H1 (cell line): Measurements from ENCODE around the gene ROR1. TPM values are rescaled to one million over a fixed set of nuclear protein-coding genes. Genes with fewer than 3 reads are reported as not detected.

Experiments used
- CTCF ChIA-PET: fragments of 300-600 bp; sonication (Branson Sonifier 250); formaldehyde crosslinking; loops from one replicate; lab custom pipeline; 2021; ENCODE audit not compliant: partially characterized antibody; lab: Charles Lee
- POLR2A ChIA-PET: fragments of 300-600 bp; sonication (Branson Sonifier 250); formaldehyde crosslinking; loops from one replicate; lab custom pipeline; 2021; ENCODE audit warnings: inconsistent platforms; ENCODE audit not compliant: partially characterized antibody; lab: Charles Lee
- DNase-seq, 2 experiments: peaks; one replicate each; pipeline versions ENCODE4 v3.0.0 to v3.0.0-alpha.2; 2010 to 2022; ENCODE audit warnings: low spot score in 2 of 2, low read depth in 1 of 2, mixed read lengths in 1 of 2
- FAIRE-seq: peaks from 2 replicates; lab custom pipeline; 2011; peaks lifted over from hg19 to GRCh38; lab: Jason Lieb, UNC
- H2AFZ ChIP-seq: 2 replicates; pipeline ENCODE4 v1.8.1; 2012; ENCODE audit warnings: low read length, inconsistent platforms
- H2AK5ac ChIP-seq: 2 replicates; pipeline ENCODE4 v1.6.1; 2013; ENCODE audit warnings: low read depth, low read length
- H2BK120ac ChIP-seq: replicated peaks from 2 replicates; pipeline ENCODE3; 2013; ENCODE audit warnings: low read depth, low read length, inconsistent platforms
- H2BK12ac ChIP-seq: 2 replicates; pipeline ENCODE4 v1.6.1; 2013; ENCODE audit warnings: low read depth, low read length
- H2BK15ac ChIP-seq: 2 replicates; pipeline ENCODE4 v1.6.1; 2013; ENCODE audit warnings: low read length
- H2BK20ac ChIP-seq: 2 replicates; pipeline ENCODE4 v1.6.1; 2013; ENCODE audit warnings: low read length
- H2BK5ac ChIP-seq: 2 replicates; pipeline ENCODE4 v1.6.1; 2013; ENCODE audit warnings: low read depth, low read length
- H3K14ac ChIP-seq: 2 replicates; pipeline ENCODE4 v1.6.1; 2013; ENCODE audit warnings: inconsistent platforms; ENCODE audit not compliant: insufficient read length
- H3K18ac ChIP-seq: 2 replicates; pipeline ENCODE4 v1.6.1; 2013; ENCODE audit warnings: low read length; ENCODE audit errors: extremely low read depth
- H3K23ac ChIP-seq: 2 replicates; pipeline ENCODE4 v1.6.1; 2013; ENCODE audit warnings: inconsistent platforms; ENCODE audit not compliant: insufficient read length
- H3K23me2 ChIP-seq: 2 replicates; pipeline ENCODE4 v1.6.1; 2013; ENCODE audit warnings: low read depth, low read length
- H3K27ac ChIP-seq: 2 replicates; pipeline ENCODE4 v1.6.1; 2011; ENCODE audit warnings: low read depth, low read length, inconsistent platforms
- H3K27me3 ChIP-seq, 4 experiments: replicated peaks in 1 of 4; 1 replicate in 1 of 4; 2 replicates in 3 of 4; pipeline versions ENCODE4 v1.6.1 to v1.8.1; 2011 to 2013; ENCODE audit warnings: low read length in 3 of 4, mild to moderate bottlenecking in 3 of 4, inconsistent platforms in 2 of 4, mixed read lengths in 2 of 4, moderate library complexity in 1 of 4; ENCODE audit not compliant: control insufficient read depth in 3 of 4, insufficient read depth in 3 of 4; ENCODE audit errors: extremely low read depth in 1 of 4
- H3K36me3 ChIP-seq, 4 experiments: 2 replicates each; pipeline versions ENCODE4 v1.6.1 to v1.8.1; 2011 to 2013; ENCODE audit warnings: mild to moderate bottlenecking in 4 of 4, low read length in 3 of 4, moderate library complexity in 2 of 4, control low read depth in 1 of 4, inconsistent platforms in 1 of 4; ENCODE audit not compliant: insufficient read depth in 4 of 4, control insufficient read depth in 2 of 4
- H3K4ac ChIP-seq: replicated peaks from 2 replicates; pipeline ENCODE3; 2013; ENCODE audit warnings: low read length, low read depth, mixed read lengths, inconsistent platforms; ENCODE audit not compliant: insufficient read length
- H3K4me1 ChIP-seq, 4 experiments: replicated peaks in 1 of 4; 1 replicate in 1 of 4; 2 replicates in 3 of 4; pipeline versions ENCODE4 v1.6.1 to v1.8.1; 2011 to 2013; ENCODE audit warnings: low read length in 3 of 4, inconsistent platforms in 2 of 4, mixed read lengths in 1 of 4; ENCODE audit not compliant: insufficient read depth in 4 of 4, control insufficient read depth in 3 of 4
- H3K4me2 ChIP-seq, 2 experiments: 2 replicates each; pipeline versions ENCODE4 v1.6.1 to v1.8.1; 2011 to 2013; ENCODE audit warnings: low read depth in 2 of 2, low read length in 2 of 2, control low read depth in 1 of 2, inconsistent platforms in 1 of 2, mild to moderate bottlenecking in 1 of 2; ENCODE audit not compliant: insufficient read depth in 1 of 2
- H3K4me3 ChIP-seq, 4 experiments: fragments of 200-600, 300-600 bp in 1 of 4; sonication (generic), shearing (Covaris generic), sonication (Bioruptor Twin) in 1 of 4; 2 replicates each; pipeline versions ENCODE4 v1.5.1 to v1.8.1; 2011 to 2016; ENCODE audit warnings: low read length in 4 of 4, low read depth in 3 of 4, control low read depth in 2 of 4, inconsistent platforms in 2 of 4, mild to moderate bottlenecking in 2 of 4, mixed read lengths in 1 of 4, moderate library complexity in 1 of 4; ENCODE audit not compliant: insufficient read depth in 2 of 4; ENCODE audit errors: extremely low read depth in 1 of 4
- H3K56ac ChIP-seq: replicated peaks from 2 replicates; pipeline ENCODE3; 2013; ENCODE audit warnings: low read depth, mild to moderate bottlenecking, mixed read lengths, low read length, inconsistent platforms; ENCODE audit not compliant: insufficient read length
- H3K79me1 ChIP-seq: 2 replicates; pipeline ENCODE4 v1.6.1; 2013; ENCODE audit warnings: low read depth, low read length, control low read depth
- H3K79me2 ChIP-seq, 2 experiments: 2 replicates each; pipeline versions ENCODE4 v1.6.1 to v1.8.1; 2012 to 2013; ENCODE audit warnings: low read length in 2 of 2, mild to moderate bottlenecking in 2 of 2, inconsistent platforms in 1 of 2; ENCODE audit not compliant: insufficient read depth in 2 of 2, control insufficient read depth in 1 of 2
- H3K9ac ChIP-seq, 4 experiments: replicated peaks in 1 of 4; 1 replicate in 1 of 4; 2 replicates in 3 of 4; pipeline versions ENCODE4 v1.6.1 to v1.8.1; 2011 to 2013; ENCODE audit warnings: low read depth in 3 of 4, low read length in 3 of 4, control low read depth in 2 of 4, mild to moderate bottlenecking in 2 of 4, moderate library complexity in 2 of 4, inconsistent platforms in 1 of 4; ENCODE audit errors: extremely low read depth in 1 of 4
- H3K9me3 ChIP-seq, 2 experiments: 2 replicates each; pipeline versions ENCODE4 v1.6.1 to v1.8.1; 2012 to 2013; ENCODE audit warnings: mild to moderate bottlenecking in 2 of 2, moderate library complexity in 2 of 2, control low read depth in 1 of 2, inconsistent platforms in 1 of 2, low read depth in 1 of 2, low read length in 1 of 2, mixed read lengths in 1 of 2; ENCODE audit not compliant: insufficient read depth in 2 of 2
- H4K20me1 ChIP-seq, 2 experiments: replicated peaks in 1 of 2; 2 replicates each; pipeline versions ENCODE3 to v1.8.1; 2011 to 2013; ENCODE audit warnings: inconsistent platforms in 2 of 2, low read length in 2 of 2, mild to moderate bottlenecking in 1 of 2; ENCODE audit not compliant: insufficient read depth in 2 of 2, control insufficient read depth in 1 of 2
- H4K5ac ChIP-seq: 2 replicates; pipeline ENCODE4 v1.6.1; 2013; ENCODE audit warnings: low read length, low read depth, mixed read lengths, inconsistent platforms; ENCODE audit not compliant: insufficient read length
- H4K8ac ChIP-seq: 2 replicates; pipeline ENCODE4 v1.8.0; 2013; ENCODE audit warnings: mild to moderate bottlenecking, moderate library complexity, low read length, inconsistent platforms; ENCODE audit not compliant: insufficient read depth; ENCODE audit errors: extremely low read depth
- H4K91ac ChIP-seq: replicated peaks from 2 replicates; pipeline ENCODE3; 2013; ENCODE audit warnings: low read length, mixed read lengths, inconsistent platforms; ENCODE audit not compliant: insufficient read length
- ASH2L ChIP-seq: fragments of 200-600, 300-600 bp; sonication (generic); IDR thresholded peaks from one replicate; pipeline ENCODE4 v1.7.1; 2017; ENCODE audit warnings: low read length
- CREB1 ChIP-seq: IDR thresholded peaks from 2 replicates; pipeline ENCODE4 v1.6.1; 2012; ENCODE audit warnings: inconsistent platforms
- WGBS, 2 experiments: shearing (Covaris generic) in 1 of 2; methylation state at CpG; one replicate each; pipeline versions ENCODE4 v1.1.6 to v1.1.7; 2013 to 2015; ENCODE audit warnings: low lambda C conversion rate in 2 of 2, mixed read lengths in 2 of 2, inconsistent platforms in 1 of 2, low coverage in 1 of 2, missing lambda C conversion rate in 1 of 2; ENCODE audit not compliant: insufficient replicate concordance in 2 of 2, insufficient coverage in 1 of 2, insufficient read length in 1 of 2; ENCODE audit errors: extremely low coverage in 1 of 2, missing lambda C conversion rate in 1 of 2; 5-methylcytosine and 5-hydroxymethylcytosine counted together
- polyA plus RNA-seq, 7 experiments: library from polyadenylated mRNA; depleted of rRNA in 3 of 7; stranded (reverse) in 5 of 7; unstranded in 2 of 7; fragments of >200 nt in 5 of 7; fragments of 200-250 nt in 2 of 7; gene quantifications; 1 replicate in 5 of 7; 2 replicates in 1 of 7; 4 replicates in 1 of 7; pipeline versions ENCODE4 v1.2.1 to v1.2.3, GENCODE V29; 2011 to 2013; ENCODE audit warnings: missing spikeins in 2 of 7, mixed read lengths in 2 of 7
- total RNA-seq: library from RNA; stranded (reverse); fragmentation: NEBNext Ultra II Directional; extraction: Animal tissue kit (Norgen Biotek cat#: 25700); gene quantifications from 2 replicates; pipeline ENCODE4 v1.2.1, GENCODE V29; 2021

Gene ROR1
- total and polyA plus RNA-seq, 2 of the 8 experiments (the other 6 are each of a cell fraction or from before 2014, with no cell fraction given): 33.6 to 73.6 TPM

DNA sequence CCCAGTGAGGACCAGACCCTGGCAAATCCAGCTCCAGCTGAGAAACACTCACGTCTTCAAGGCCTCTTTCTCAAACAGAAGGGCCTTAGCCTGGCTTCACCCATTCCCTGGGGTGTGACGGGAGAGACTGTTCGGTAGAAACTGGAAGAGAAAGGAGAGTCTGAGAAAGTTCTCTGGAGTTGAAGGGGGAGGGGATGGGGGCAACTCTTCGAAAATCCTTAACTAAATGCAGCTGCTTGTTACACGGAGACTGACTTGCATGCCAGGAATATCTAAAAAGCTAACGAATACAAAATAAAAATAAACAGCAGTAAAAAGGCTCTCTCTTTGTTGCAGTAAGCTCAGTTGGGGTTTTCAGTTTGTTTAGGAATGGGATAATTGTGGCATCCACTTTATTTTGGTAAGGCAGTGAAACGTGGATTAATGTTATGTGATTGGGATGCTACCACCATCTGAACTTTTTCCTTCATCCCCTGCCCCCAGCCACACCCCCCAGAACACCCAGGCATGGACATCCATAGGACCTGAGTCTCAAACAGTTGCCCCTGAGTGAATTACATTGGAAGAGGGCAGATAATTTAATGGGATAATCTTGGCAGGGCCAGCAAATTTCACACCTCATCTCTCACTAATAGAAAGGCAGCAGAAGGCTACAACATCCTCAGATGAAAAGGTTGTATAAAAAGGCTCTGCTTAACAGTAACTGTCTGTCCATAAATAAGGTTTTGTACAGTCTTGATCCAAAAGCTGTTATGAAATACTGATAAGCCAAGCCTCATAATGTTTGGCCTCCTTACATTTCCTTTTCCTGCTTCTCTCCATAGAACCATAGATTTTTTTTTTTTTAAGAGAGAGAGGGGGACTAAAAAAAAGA is 5.8 kb downstream of the ROR1 start:
- H2AFZ ChIP-seq: no peak overlapping the region
- H4K91ac ChIP-seq: peak overlapping the region; percentile 46
- H4K20me1 ChIP-seq: peaks cover 0 to 2% of the 10 kb centered on the region in 2 experiments
- H3K4me1 ChIP-seq: peaks cover 30 to 74% (median 51%) of the 10 kb centered on the region in 4 experiments; a peak in 6 of 7 replicates
- H2AK5ac ChIP-seq: no peak overlapping the region
- H3K9me3 ChIP-seq: no peaks in the 10 kb centered on the region
- CTCF ChIA-PET: interaction anchor here (0.6 to 6.7 kb wide), 17 partner anchors 11 to 358 kb away, joined by 3 to 50 read pairs (median 4); no protein-coding TSS in a partner anchor
- H4K8ac ChIP-seq: no peak overlapping the region
- POLR2A ChIA-PET: interaction anchor here (0.7 to 7.5 kb wide), 10 partner anchors 12 to 128 kb away, joined by 3 to 47 read pairs (median 3); no protein-coding TSS in a partner anchor
- peak overlapping the region in 3 of 4 experiments; percentile 16 to 31 (median 19); a peak in 3 of 8 replicates for H3K4me3 ChIP-seq
- H3K18ac ChIP-seq: peak overlapping the region; percentile 71; the same call in 1 of the 2 replicates
- peaks cover 6% of the 10 kb centered on the region; the same call in 1 of the 2 replicates for H3K23me2 ChIP-seq
- H3K9ac ChIP-seq: peak overlapping the region in 1 of 4 experiments; percentile 17; a peak in 1 of 7 replicates
- peak overlapping the region; percentile 53; the same call in 1 of the 2 replicates for H3K27ac ChIP-seq
- H3K4ac ChIP-seq: peak overlapping the region; percentile 4
- peak overlapping the region; percentile 86 for H2BK12ac ChIP-seq
- H3K23ac ChIP-seq: no peak overlapping the region
- TF ChIP-seq ASH2L: peak; percentile 32
- TF ChIP-seq CREB1: no peak
- H3K56ac ChIP-seq: no peak overlapping the region
- peaks cover 5% of the 10 kb centered on the region for H3K79me1 ChIP-seq
- no peak overlapping the region for H3K14ac ChIP-seq
- H3K27me3 ChIP-seq: no peaks in the 10 kb centered on the region
- H2BK15ac ChIP-seq: no peak overlapping the region
- H2BK5ac ChIP-seq: peak overlapping the region; percentile 1; the same call in 1 of the 2 replicates
- WGBS, 2 experiments: 37% methylated on average over 7 of the region's 7 CpGs; no CpG with 5 or more reads in 1 of the 2 experiments
- H4K5ac ChIP-seq: peak overlapping the region; percentile 49
- H2BK120ac ChIP-seq: peak overlapping the region; percentile 59
- peaks cover 33 to 76% of the 10 kb centered on the region in 2 experiments for H3K79me2 ChIP-seq
- DNase-seq (no peak), FAIRE-seq (peak; percentile 7)
- H2BK20ac ChIP-seq: peak overlapping the region; percentile 83; the same call in 1 of the 2 replicates
- peak overlapping the region; percentile 46 to 54 for H3K4me2 ChIP-seq
- H3K36me3 ChIP-seq: no peaks in the 10 kb centered on the region; a peak in 1 of 8 replicates
